Testis (tissue), 2 donors: Measurements from ENCODE around the gene UPK1A.

Experiments used
- CTCF ChIP-seq, 3 experiments: fragments of 450-650 bp in 2 of 3; fragments of 200-600 bp in 1 of 3; sonication (generic) in 1 of 3; IDR thresholded peaks; one replicate each; pipeline ENCODE4 v1.5.1; 2016 to 2019; ENCODE audit warnings: antibody characterized with exemption in 3 of 3, mild to moderate bottlenecking in 2 of 3, moderate library complexity in 1 of 3
- POLR2A ChIP-seq: fragments of 450-650 bp; IDR thresholded peaks from one replicate; pipeline ENCODE4 v1.6.1; 2017; ENCODE audit warnings: antibody characterized with exemption, mild to moderate bottlenecking, moderate library complexity

GRCh38 chr19:35656700-35657099, 9.6 kb upstream of the UPK1A start:
- TF ChIP-seq CTCF (IDR thresholded peaks at IDR 0.05) (no peak), POLR2A (no peak)
